ENCODE data around the gene GBE1. TPM values are rescaled to one million over a fixed set of nuclear protein-coding genes. Genes with fewer than 3 reads are reported as not detected.

GBE1 gene
- polyA plus RNA-seq, 1 of the 3 experiments (the other 2 are of a cell fraction): 14.2 TPM

DNA sequence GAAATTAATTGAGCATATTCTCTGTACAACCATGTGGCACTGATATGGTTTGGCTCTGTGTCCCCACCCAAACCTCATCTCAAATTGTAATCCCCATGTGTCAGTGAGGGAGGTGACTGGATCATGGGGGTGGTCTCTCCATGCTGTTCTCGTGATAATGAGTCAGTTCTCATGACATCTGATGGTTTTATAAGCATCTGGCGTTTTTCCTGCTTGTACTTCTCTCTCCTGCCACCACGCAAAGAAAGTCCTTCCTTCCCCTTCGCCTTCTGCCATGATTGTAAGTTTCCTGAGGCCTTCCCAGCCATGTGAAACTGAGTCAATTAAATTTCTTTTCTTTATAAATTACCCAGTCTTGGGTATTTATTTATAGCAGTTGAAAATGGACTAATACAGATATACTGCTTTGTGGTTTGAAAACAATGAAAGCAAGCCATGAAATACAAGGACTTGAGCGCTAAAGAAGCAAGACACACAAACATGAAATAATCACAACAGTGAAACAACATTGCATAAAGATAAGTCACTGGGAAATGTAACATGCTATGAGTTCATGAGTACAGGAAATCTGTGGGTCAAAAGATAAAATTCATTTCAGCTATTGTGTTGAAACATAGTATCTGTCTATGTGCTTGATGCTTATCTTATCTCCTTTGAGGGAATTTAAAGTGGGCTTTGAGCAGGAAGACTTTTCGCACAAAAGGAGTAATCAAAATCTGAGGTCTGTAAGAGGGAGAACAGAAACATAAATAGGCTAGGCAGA, 288.7 kb downstream of the GBE1 start (continued):
- TF ChIP-seq, protein P1, sequence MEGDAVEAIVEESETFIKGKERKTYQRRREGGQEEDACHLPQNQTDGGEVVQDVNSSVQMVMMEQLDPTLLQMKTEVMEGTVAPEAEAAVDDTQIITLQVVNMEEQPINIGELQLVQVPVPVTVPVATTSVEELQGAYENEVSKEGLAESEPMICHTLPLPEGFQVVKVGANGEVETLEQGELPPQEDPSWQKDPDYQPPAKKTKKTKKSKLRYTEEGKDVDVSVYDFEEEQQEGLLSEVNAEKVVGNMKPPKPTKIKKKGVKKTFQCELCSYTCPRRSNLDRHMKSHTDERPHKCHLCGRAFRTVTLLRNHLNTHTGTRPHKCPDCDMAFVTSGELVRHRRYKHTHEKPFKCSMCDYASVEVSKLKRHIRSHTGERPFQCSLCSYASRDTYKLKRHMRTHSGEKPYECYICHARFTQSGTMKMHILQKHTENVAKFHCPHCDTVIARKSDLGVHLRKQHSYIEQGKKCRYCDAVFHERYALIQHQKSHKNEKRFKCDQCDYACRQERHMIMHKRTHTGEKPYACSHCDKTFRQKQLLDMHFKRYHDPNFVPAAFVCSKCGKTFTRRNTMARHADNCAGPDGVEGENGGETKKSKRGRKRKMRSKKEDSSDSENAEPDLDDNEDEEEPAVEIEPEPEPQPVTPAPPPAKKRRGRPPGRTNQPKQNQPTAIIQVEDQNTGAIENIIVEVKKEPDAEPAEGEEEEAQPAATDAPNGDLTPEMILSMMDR (IDR thresholded peaks at IDR 0.05): no peak

DNA sequence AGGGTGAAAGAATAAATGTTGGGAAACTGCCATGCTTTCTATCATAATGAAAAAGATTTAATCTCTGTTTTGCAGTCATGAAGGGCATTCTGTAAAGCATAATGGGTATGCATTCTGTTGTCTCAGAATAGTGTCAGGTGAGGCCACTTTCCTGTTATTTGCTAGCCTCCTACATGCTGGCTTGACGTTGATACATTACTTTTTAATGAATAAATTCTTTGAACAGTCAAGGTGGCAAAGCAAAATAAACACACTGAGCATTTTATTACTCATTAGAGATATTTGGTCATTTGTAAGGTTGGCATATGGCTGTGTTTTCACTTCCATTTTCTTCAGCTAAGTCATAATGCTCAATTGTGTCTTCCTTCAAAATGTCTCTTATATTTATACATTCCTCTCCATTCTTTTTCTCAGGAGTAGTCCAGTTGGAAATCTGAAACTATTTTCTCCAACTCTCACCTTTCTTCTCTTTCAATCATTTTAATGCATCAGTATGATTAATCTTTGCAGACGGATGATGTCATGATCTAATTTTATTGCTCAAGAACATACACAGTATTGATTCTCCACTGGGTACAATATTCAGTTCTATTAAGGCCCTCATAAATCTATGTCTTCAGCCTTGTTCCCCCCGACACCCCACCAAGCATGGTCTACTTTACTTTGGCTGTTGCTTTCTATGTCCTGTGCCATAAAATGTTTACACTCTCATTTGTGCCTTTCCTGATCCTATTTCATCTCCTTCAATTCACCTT, 290.7 kb downstream of the GBE1 start:
- CTCF ChIA-PET: no interaction called here
- POLR2A ChIA-PET: no interaction called here
- Histone ChIP-seq H3K79me2 (ENCODE audit: insufficient read depth) (no peaks in the 10 kb centered on the region), H3K27ac (ENCODE audit: low read depth in 2 of 2, low read length in 1 of 2) (no peak overlapping the region), H2AFZ (ENCODE audit: low read depth) (no peak overlapping the region), H3K4me1 (ENCODE audit: control insufficient read depth in 1 of 2, insufficient read depth in 2 of 2, low read depth in 1 of 2, low read length in 1 of 2) (peaks cover 0 to 4% of the 10 kb centered on the region in 2 experiments; a peak in 1 of 4 replicates), H3K9me3 (no peaks in the 10 kb centered on the region), H3F3A (replicated peaks; ENCODE audit: insufficient read depth) (no peaks in the 10 kb centered on the region), H3K9ac (no peak overlapping the region), H3K36me3 (replicated peaks in 1 of 2; ENCODE audit: control insufficient read depth in 1 of 2, insufficient read depth in 2 of 2, low read length in 1 of 2) (no peaks in the 10 kb centered on the region), H4K20me1 (ENCODE audit: insufficient read depth) (no peaks in the 10 kb centered on the region), H3K4me2 (no peak overlapping the region), H3K4me3 (ENCODE audit: low read depth in 2 of 2, low read length in 1 of 2) (no peak overlapping the region), H3K27me3 (ENCODE audit: insufficient read depth) (no peaks in the 10 kb centered on the region), H3K9me2 (no peaks in the 10 kb centered on the region)
- WGBS (ENCODE audit: low lambda C conversion rate): 58% methylated on average over 3 of the region's 3 CpGs
- TF ChIP-seq RFX5 (IDR thresholded peaks at IDR 0.05; ENCODE audit: low read length) (no peak), EZH2phosphoT487 (IDR thresholded peaks at IDR 0.05; ENCODE audit: borderline replicate concordance, low read depth) (no peak), SIN3A (IDR thresholded peaks at IDR 0.05; ENCODE audit: borderline replicate concordance, low read depth, low read length) (no peak), GABPA (IDR thresholded peaks at IDR 0.05; ENCODE audit: low read depth) (no peak), POLR2AphosphoS5 (IDR thresholded peaks at IDR 0.05; ENCODE audit: low read depth, low read length) (no peak), ELF1 (IDR thresholded peaks at IDR 0.05) (no peak), NRF1 (IDR thresholded peaks at IDR 0.05; ENCODE audit: low read depth, low read length) (no peak), NFIC (IDR thresholded peaks at IDR 0.05; ENCODE audit: borderline replicate concordance) (no peak), GATA2 (CRISPR knock-in tag; IDR thresholded peaks at IDR 0.05) (no peak)
- TF ChIP-seq, protein P1 (IDR thresholded peaks at IDR 0.05): no peak
- TF ChIP-seq, protein P2, sequence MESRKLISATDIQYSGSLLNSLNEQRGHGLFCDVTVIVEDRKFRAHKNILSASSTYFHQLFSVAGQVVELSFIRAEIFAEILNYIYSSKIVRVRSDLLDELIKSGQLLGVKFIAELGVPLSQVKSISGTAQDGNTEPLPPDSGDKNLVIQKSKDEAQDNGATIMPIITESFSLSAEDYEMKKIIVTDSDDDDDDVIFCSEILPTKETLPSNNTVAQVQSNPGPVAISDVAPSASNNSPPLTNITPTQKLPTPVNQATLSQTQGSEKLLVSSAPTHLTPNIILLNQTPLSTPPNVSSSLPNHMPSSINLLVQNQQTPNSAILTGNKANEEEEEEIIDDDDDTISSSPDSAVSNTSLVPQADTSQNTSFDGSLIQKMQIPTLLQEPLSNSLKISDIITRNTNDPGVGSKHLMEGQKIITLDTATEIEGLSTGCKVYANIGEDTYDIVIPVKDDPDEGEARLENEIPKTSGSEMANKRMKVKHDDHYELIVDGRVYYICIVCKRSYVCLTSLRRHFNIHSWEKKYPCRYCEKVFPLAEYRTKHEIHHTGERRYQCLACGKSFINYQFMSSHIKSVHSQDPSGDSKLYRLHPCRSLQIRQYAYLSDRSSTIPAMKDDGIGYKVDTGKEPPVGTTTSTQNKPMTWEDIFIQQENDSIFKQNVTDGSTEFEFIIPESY (IDR thresholded peaks at IDR 0.05; ENCODE audit: borderline replicate concordance, low read depth): no peak
- TF ChIP-seq, protein P3, sequence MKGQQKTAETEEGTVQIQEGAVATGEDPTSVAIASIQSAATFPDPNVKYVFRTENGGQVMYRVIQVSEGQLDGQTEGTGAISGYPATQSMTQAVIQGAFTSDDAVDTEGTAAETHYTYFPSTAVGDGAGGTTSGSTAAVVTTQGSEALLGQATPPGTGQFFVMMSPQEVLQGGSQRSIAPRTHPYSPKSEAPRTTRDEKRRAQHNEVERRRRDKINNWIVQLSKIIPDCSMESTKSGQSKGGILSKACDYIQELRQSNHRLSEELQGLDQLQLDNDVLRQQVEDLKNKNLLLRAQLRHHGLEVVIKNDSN (IDR thresholded peaks at IDR 0.05; ENCODE audit: borderline replicate concordance, low read depth): no peak
- TF ChIP-seq, protein P4, sequence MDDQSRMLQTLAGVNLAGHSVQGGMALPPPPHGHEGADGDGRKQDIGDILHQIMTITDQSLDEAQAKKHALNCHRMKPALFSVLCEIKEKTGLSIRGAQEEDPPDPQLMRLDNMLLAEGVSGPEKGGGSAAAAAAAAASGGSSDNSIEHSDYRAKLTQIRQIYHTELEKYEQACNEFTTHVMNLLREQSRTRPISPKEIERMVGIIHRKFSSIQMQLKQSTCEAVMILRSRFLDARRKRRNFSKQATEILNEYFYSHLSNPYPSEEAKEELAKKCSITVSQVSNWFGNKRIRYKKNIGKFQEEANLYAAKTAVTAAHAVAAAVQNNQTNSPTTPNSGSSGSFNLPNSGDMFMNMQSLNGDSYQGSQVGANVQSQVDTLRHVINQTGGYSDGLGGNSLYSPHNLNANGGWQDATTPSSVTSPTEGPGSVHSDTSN (IDR thresholded peaks at IDR 0.05): no peak
- DNase-seq: no peak
